ENCODE data around the gene TMEM219.

TMEM219 gene

GRCh38 chr16:29989111-29989858 lies 27.4 kb downstream of the TMEM219 start:
- TF ChIP-seq ZFX (IDR thresholded peaks at IDR 0.05) = no peak
- TF ChIP-seq, protein P1, sequence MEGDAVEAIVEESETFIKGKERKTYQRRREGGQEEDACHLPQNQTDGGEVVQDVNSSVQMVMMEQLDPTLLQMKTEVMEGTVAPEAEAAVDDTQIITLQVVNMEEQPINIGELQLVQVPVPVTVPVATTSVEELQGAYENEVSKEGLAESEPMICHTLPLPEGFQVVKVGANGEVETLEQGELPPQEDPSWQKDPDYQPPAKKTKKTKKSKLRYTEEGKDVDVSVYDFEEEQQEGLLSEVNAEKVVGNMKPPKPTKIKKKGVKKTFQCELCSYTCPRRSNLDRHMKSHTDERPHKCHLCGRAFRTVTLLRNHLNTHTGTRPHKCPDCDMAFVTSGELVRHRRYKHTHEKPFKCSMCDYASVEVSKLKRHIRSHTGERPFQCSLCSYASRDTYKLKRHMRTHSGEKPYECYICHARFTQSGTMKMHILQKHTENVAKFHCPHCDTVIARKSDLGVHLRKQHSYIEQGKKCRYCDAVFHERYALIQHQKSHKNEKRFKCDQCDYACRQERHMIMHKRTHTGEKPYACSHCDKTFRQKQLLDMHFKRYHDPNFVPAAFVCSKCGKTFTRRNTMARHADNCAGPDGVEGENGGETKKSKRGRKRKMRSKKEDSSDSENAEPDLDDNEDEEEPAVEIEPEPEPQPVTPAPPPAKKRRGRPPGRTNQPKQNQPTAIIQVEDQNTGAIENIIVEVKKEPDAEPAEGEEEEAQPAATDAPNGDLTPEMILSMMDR (conservative IDR thresholded peaks at IDR 0.05) = no peak

DNA sequence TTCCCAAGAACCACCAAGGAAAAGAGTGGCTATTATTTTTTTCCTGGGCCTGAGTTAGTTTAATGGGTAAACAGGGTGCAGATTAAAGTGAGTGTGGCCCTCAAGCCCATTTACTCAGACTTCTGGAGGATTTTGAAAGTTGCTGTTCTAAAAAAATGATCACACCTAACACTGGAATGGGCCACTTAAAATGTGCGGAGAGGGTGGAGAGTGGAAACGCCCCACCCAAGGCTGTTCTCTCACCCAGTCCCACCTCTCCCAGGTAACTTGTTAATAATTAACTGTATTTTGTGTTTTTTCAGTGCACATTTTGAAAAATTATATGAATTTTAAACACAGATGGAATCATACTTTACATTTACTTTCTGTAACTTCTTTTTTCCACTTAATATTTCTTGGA lies 28.2 kb downstream of the TMEM219 start:
- H3K27ac ChIP-seq = no peak overlapping the region
- no peak for TF ChIP-seq ZFX (IDR thresholded peaks at IDR 0.05)
- TF ChIP-seq, protein P1 (conservative IDR thresholded peaks at IDR 0.05) = no peak

More at GRCh38 chr16:29989111-29989858, 27.4 kb downstream of the TMEM219 start:
- no peak overlapping the region for H3K27ac ChIP-seq

DNA sequence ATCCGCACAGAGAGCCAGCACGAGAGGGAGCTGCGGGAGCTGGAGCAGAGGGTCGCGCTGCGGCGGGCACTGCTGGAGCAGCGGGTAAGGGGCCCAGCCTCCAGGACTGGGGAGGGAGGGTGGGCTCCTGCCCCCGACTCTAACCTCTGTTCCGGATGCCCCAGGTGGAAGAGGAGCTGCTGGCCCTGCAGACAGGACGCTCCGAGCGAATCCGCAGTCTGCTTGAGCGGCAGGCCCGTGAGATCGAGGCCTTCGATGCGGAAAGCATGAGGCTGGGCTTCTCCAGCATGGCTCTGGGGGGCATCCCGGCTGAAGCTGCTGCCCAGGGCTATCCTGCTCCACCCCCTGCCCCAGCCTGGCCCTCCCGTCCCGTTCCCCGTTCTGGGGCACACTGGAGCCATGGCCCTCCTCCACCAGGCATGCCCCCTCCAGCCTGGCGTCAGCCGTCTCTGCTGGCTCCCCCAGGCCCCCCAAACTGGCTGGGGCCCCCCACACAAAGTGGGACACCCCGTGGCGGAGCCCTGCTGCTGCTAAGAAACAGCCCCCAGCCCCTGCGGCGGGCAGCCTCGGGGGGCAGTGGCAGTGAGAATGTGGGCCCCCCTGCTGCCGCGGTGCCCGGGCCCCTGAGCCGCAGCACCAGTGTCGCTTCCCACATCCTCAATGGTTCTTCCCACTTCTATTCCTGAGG lies 29.1 kb downstream of the TMEM219 start:
- no peak overlapping the region for H3K27ac ChIP-seq
- no peak for TF ChIP-seq ZFX (IDR thresholded peaks at IDR 0.05)
- TF ChIP-seq, protein P1 (conservative IDR thresholded peaks at IDR 0.05) = no peak

DNA sequence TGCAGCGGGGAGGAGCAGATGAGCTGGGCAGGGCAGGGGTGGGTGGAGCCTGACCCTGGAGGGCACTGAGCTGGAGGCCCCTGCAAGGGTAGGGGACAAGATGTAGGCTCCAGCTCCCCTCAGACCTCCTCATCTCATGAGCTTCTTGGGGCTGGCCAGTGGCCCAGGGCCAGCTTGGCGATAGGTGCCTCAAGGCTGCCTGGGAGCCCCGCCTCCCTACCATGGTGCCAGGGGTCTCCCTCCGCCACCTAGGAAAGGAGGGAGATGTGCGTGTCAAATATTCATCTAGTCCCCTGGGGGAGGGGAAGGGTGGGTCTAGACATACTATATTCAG lies 29.7 kb downstream of the TMEM219 start:
- TF ChIP-seq ZFX (IDR thresholded peaks at IDR 0.05) = no peak
- TF ChIP-seq, protein P1 (conservative IDR thresholded peaks at IDR 0.05) = no peak
- H3K27ac ChIP-seq = no peak overlapping the region

GRCh38 chr16:29992344-29992967 lies 30.6 kb downstream of the TMEM219 start:
- TF ChIP-seq, protein P1 (conservative IDR thresholded peaks at IDR 0.05) = no peak
- no peak for TF ChIP-seq ZFX (IDR thresholded peaks at IDR 0.05)
- no peak overlapping the region for H3K27ac ChIP-seq

GRCh38 chr16:29993191-29993902 lies 31.5 kb downstream of the TMEM219 start:
- TF ChIP-seq, protein P1 (conservative IDR thresholded peaks at IDR 0.05) = no peak
- TF ChIP-seq ZFX (IDR thresholded peaks at IDR 0.05) = no peak
- no peak overlapping the region for H3K27ac ChIP-seq
